A204.1 (cell line): Measurements from ENCODE around the gene LFNG.

Experiments used
- FAIRE-seq: peaks from 2 replicates; lab custom pipeline; 2012; peaks lifted over from hg19 to GRCh38; lab: Jason Lieb, UNC

Gene LFNG

GRCh38 chr7:2572101-2572842 is 52.7 kb downstream of the LFNG start:
- FAIRE-seq = no peak

GRCh38 chr7:2573761-2574160 is 54.2 kb downstream of the LFNG start:
- FAIRE-seq = no peak

GRCh38 chr7:2575046-2575732 is 55.6 kb downstream of the LFNG start:
- FAIRE-seq = no peak

- no peak for FAIRE-seq
These were observed 56.3 kb downstream of the LFNG start for GRCh38 chr7:2575733-2576340.

- no peak for FAIRE-seq
These were observed 57.3 kb downstream of the LFNG start for GRCh38 chr7:2576742-2577491.
